Naive thymus-derived CD4-positive, alpha-beta T cell (primary cell): ENCODE results near the gene TMEM132D. TPM values are rescaled to one million over a fixed set of nuclear protein-coding genes. Genes with fewer than 3 reads are reported as not detected.

ENCODE experiments used
- ATAC-seq: fragments of 150-1000 bp; cut with Tn5 transposase; 2 replicates; pipeline ENCODE4 v1.10.0; 2021; ENCODE audit warnings: mild to moderate bottlenecking, moderate library complexity
- CTCF ChIA-PET: fragments of 350-600 bp; sonication (Branson Sonifier 250); formaldehyde crosslinking; loops from one replicate; lab custom pipeline; 2021; ENCODE audit warnings: antibody characterized with exemption; lab: Charles Lee
- POLR2A ChIA-PET: fragments of 350-600 bp; sonication (Branson Sonifier 250); formaldehyde crosslinking; loops from one replicate; lab custom pipeline; 2021; ENCODE audit warnings: antibody characterized with exemption, inconsistent platforms; lab: Charles Lee
- DNase-seq, 9 donors: peaks; one replicate each; pipeline versions ENCODE4 v3.0.0 to v3.0.0-alpha.2; 2020 to 2022; ENCODE audit warnings: mixed read lengths in 1 of 9
- H3K27ac ChIP-seq: one replicate; pipeline ENCODE4 v1.7.0; 2013; ENCODE audit warnings: mild to moderate bottlenecking, low read depth, low read length, moderate library complexity
- H3K27me3 ChIP-seq, 2 donors: one replicate each; pipeline ENCODE4 v1.7.0; 2013; ENCODE audit warnings: low read length in 2 of 2, mild to moderate bottlenecking in 2 of 2, moderate library complexity in 2 of 2; ENCODE audit not compliant: control insufficient read depth in 2 of 2, insufficient read depth in 2 of 2
- H3K36me3 ChIP-seq, 3 experiments: 1 replicate in 2 of 3; 2 replicates in 1 of 3; pipeline ENCODE4 v1.7.0; 2013; ENCODE audit warnings: low read length in 3 of 3, mild to moderate bottlenecking in 3 of 3, moderate library complexity in 1 of 3; ENCODE audit not compliant: insufficient read depth in 3 of 3, control insufficient read depth in 2 of 3
- H3K4me1 ChIP-seq, 2 donors: one replicate each; pipeline ENCODE4 v1.7.0; 2013; ENCODE audit warnings: low read length in 2 of 2, mild to moderate bottlenecking in 2 of 2, moderate library complexity in 1 of 2; ENCODE audit not compliant: control insufficient read depth in 2 of 2, insufficient read depth in 2 of 2
- H3K4me3 ChIP-seq: 2 replicates; pipeline ENCODE4 v1.7.0; 2013; ENCODE audit warnings: mild to moderate bottlenecking, low read length
- H3K9me3 ChIP-seq, 3 experiments: 1 replicate in 2 of 3; 2 replicates in 1 of 3; pipeline ENCODE4 v1.7.0; 2013; ENCODE audit warnings: low read length in 3 of 3; ENCODE audit not compliant: control insufficient read depth in 2 of 3
- H3K27ac Mint-ChIP-seq, 9 donors: one replicate each; pipeline ENCODE4 v1.8.0; 2020 to 2022; ENCODE audit warnings: mixed read lengths in 9 of 9, mild to moderate bottlenecking in 8 of 9, moderate library complexity in 5 of 9, inconsistent platforms in 2 of 9
- H3K27me3 Mint-ChIP-seq, 5 donors: one replicate each; pipeline ENCODE4 v1.8.0; 2021 to 2022; ENCODE audit warnings: mixed read lengths in 5 of 5, mild to moderate bottlenecking in 1 of 5
- H3K36me3 Mint-ChIP-seq, 5 donors: one replicate each; pipeline ENCODE4 v1.8.0; 2020 to 2022; ENCODE audit warnings: mixed read lengths in 5 of 5, mild to moderate bottlenecking in 3 of 5, inconsistent platforms in 1 of 5
- H3K4me1 Mint-ChIP-seq, 7 donors: one replicate each; pipeline ENCODE4 v1.8.0; 2020 to 2022; ENCODE audit warnings: mixed read lengths in 7 of 7, mild to moderate bottlenecking in 3 of 7, inconsistent platforms in 1 of 7
- H3K4me3 Mint-ChIP-seq, 10 donors: one replicate each; pipeline ENCODE4 v1.8.0; 2020 to 2022; ENCODE audit warnings: mild to moderate bottlenecking in 10 of 10, mixed read lengths in 10 of 10, moderate library complexity in 6 of 10, inconsistent platforms in 2 of 10
- H3K9me3 Mint-ChIP-seq, 11 donors: one replicate each; pipeline ENCODE4 v1.8.0; 2020 to 2022; ENCODE audit warnings: mixed read lengths in 11 of 11, mild to moderate bottlenecking in 4 of 11, inconsistent platforms in 1 of 11, moderate library complexity in 1 of 11
- intact Hi-C, 2 donors: fragments of 100-400 bp; cut with micrococcal nuclease; formaldehyde crosslinking; loops; one replicate each; pipeline ENCODE4 v1.15.1; 2023
- polyA plus RNA-seq, 2 donors: library from polyadenylated mRNA; unstranded; fragments of 300-500 nt; fragmentation: Illumina TruSeq; gene quantifications; one replicate each; pipeline ENCODE4 v1.2.3, GENCODE V29; 2021
- total RNA-seq, 6 experiments: library from RNA in 5 of 6; stranded (reverse) in 5 of 6; gene quantifications; 1 replicate in 5 of 6; 2 replicates in 1 of 6; pipeline ENCODE4 v1.2.3 and lab custom pipeline; 2021 to 2026

The TMEM132D gene
- total and polyA plus RNA-seq, 7 experiments from 2014 or later, result not detected

DNA sequence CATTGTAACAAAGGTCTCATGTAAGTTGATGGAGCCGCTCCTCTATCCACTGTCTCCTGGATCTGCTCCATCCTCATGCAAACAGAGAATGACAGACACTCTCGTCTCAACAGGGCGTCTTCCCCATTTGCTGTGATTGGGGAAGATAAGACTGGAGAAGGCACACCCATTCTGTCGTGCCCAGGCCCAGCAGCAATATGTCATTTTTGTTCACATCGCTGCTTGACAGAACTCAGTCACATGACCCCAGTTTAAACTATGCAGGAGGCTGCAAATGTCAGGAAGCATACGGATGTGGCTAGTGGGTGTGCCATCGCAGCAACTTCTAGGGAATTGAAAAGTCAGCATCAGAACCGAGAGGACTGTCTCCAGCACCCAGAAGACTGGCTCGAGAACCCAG is 290.5 kb downstream of the TMEM132D start:
- H3K36me3 Mint-ChIP-seq, result peaks cover 0 to 3% (median 0%) of the 10 kb centered on the region in 5 donors
- Histone ChIP-seq H3K27me3 (no peaks in the 10 kb centered on the region), H3K36me3 (no peaks in the 10 kb centered on the region), H3K4me1 (no peaks in the 10 kb centered on the region), H3K4me3 (no peak overlapping the region), H3K27ac (no peak overlapping the region), H3K9me3 (no peaks in the 10 kb centered on the region)
- ATAC-seq (no peak), DNase-seq (no peak)
- H3K9me3 Mint-ChIP-seq, result peaks cover 0 to 34% (median 4%) of the 10 kb centered on the region in 11 donors
- no peaks in the 10 kb centered on the region for H3K27me3 Mint-ChIP-seq
- CTCF ChIA-PET, result no interaction called here
- intact Hi-C loops, result no loop called here
- H3K4me1 Mint-ChIP-seq, result no peaks in the 10 kb centered on the region
- POLR2A ChIA-PET, result no interaction called here
- H3K27ac Mint-ChIP-seq, result no peak overlapping the region
- H3K4me3 Mint-ChIP-seq, result no peak overlapping the region

DNA sequence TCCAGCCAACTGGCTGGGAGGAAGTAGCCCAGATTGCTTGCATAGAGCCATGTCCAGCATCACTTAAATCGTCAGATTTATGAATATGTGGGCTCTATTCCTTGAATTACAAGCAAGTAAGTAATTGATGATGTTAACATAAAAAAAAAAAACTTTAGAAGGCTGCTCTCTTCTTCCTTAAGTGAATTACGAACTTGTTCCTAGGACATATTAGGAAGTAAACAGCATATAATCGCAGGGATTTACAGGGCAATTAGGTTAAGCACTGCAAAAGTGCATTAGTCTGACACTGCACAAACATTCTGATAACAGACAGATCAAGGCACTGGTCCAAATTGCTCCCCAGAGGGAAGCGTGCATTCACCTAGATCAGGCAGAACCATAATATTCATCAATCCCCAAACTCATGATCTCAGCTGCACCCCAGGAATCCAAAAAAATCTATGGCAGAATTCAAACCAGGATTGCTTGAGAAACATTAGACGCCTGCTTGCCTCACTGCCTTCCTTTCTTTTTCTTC is 293.2 kb downstream of the TMEM132D start:
- peaks cover 0 to 16% (median 4%) of the 10 kb centered on the region in 11 donors for H3K9me3 Mint-ChIP-seq
- peaks cover 0 to 3% (median 0%) of the 10 kb centered on the region in 5 donors for H3K36me3 Mint-ChIP-seq
- no peaks in the 10 kb centered on the region for H3K9me3 ChIP-seq
- no peaks in the 10 kb centered on the region for H3K4me1 Mint-ChIP-seq
- POLR2A ChIA-PET, result no interaction called here
- ATAC-seq (no peak), DNase-seq (no peak)
- intact Hi-C loops, result no loop called here
- no peak overlapping the region for H3K4me3 ChIP-seq
- no peaks in the 10 kb centered on the region for H3K27me3 ChIP-seq
- H3K27ac ChIP-seq, result no peak overlapping the region
- H3K4me1 ChIP-seq, result no peaks in the 10 kb centered on the region
- H3K36me3 ChIP-seq, result no peaks in the 10 kb centered on the region
- H3K27me3 Mint-ChIP-seq, result no peaks in the 10 kb centered on the region
- H3K4me3 Mint-ChIP-seq, result no peak overlapping the region
- H3K27ac Mint-ChIP-seq, result no peak overlapping the region
- CTCF ChIA-PET, result no interaction called here

DNA sequence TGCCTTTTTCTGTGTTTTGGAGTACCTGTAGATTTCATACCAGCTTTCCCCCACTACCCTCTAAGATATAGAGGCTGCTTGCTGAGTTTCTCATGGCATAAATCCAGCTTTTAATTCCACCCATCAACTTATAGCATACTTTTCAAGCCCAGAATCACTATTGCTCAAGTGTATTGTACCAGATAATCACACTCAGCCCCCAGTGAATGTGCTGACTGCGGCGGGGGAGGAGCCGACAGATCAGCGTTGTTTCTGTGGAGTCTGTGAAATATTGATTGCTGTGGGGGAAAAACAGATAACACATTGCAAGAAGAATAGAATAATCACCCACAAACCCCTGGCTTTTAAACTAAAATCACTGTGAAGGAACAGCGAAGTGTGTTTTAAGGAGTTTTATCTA is 296.1 kb downstream of the TMEM132D start:
- Histone ChIP-seq H3K27ac (no peak overlapping the region), H3K4me3 (no peak overlapping the region), H3K27me3 (no peaks in the 10 kb centered on the region), H3K9me3 (no peaks in the 10 kb centered on the region), H3K36me3 (no peaks in the 10 kb centered on the region), H3K4me1 (no peaks in the 10 kb centered on the region)
- ATAC-seq (no peak), DNase-seq (no peak)
- no peaks in the 10 kb centered on the region for H3K27me3 Mint-ChIP-seq
- intact Hi-C loops, result no loop called here
- no peak overlapping the region for H3K27ac Mint-ChIP-seq
- H3K36me3 Mint-ChIP-seq, result peaks cover 0 to under 1% (median 0%) of the 10 kb centered on the region in 5 donors
- H3K9me3 Mint-ChIP-seq, result peaks cover 0 to 6% (median 0%) of the 10 kb centered on the region in 11 donors
- ChIA-PET POLR2A (no interaction called here), CTCF (no interaction called here)
- no peaks in the 10 kb centered on the region for H3K4me1 Mint-ChIP-seq
- no peak overlapping the region for H3K4me3 Mint-ChIP-seq

DNA sequence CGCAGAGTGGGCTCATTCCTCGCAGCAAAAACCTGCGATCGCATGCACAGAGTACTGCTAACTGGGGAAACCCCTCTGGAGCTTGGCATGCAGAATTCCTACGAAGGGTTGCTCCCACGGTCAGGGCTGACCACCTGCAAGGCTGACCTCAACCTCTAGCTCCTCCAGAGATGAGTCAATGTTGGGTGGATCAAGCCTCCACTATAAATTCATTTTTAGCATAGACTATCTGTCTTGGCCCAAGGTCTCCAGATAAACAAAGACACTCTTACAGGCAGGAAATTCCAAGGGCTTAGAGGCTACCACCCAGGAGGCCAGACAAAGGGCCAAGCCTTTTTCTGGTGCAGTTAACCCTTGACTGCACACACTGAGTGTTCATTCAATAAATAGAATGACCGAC is 296.5 kb downstream of the TMEM132D start:
- Histone ChIP-seq H3K36me3 (no peaks in the 10 kb centered on the region), H3K9me3 (no peaks in the 10 kb centered on the region), H3K4me3 (no peak overlapping the region), H3K4me1 (no peaks in the 10 kb centered on the region), H3K27me3 (no peaks in the 10 kb centered on the region), H3K27ac (no peak overlapping the region)
- Mint-ChIP-seq H3K4me3 (no peak overlapping the region), H3K9me3 (peaks cover 0 to 9% (median 0%) of the 10 kb centered on the region in 11 donors), H3K4me1 (no peaks in the 10 kb centered on the region), H3K27me3 (no peaks in the 10 kb centered on the region), H3K36me3 (no peaks in the 10 kb centered on the region), H3K27ac (no peak overlapping the region)
- no peak for ATAC-seq
- intact Hi-C loops, result no loop called here
- POLR2A ChIA-PET, result no interaction called here
- CTCF ChIA-PET, result no interaction called here
- DNase-seq, result no peak

DNA sequence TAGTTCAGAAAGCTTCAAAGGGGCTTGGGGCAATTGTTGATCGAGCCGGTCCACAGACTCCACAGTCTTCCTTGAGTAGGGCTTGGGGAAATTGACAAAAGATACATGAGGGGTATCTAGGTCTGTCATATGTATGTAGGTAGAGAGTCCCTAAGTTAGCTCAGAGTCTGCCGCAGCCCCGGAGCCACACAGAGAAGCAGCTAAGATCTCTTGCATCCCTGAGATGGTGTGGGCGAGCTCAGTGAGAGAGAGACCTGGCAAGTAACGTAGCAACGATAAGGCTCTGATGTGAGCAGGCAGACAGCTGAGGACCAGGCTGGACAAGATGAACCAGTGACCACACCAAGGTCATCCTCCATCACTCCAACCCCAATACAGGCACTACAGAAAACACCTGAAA is 297.6 kb downstream of the TMEM132D start:
- intact Hi-C loops, result no loop called here
- H3K9me3 ChIP-seq, result no peaks in the 10 kb centered on the region
- POLR2A ChIA-PET, result no interaction called here
- no peaks in the 10 kb centered on the region for H3K36me3 ChIP-seq
- Mint-ChIP-seq H3K36me3 (no peaks in the 10 kb centered on the region), H3K4me1 (no peaks in the 10 kb centered on the region), H3K27me3 (no peaks in the 10 kb centered on the region), H3K9me3 (peaks cover 0 to 9% (median 0%) of the 10 kb centered on the region in 11 donors), H3K27ac (no peak overlapping the region), H3K4me3 (no peak overlapping the region)
- DNase-seq (no peak), ATAC-seq (no peak)
- no peaks in the 10 kb centered on the region for H3K4me1 ChIP-seq
- no peaks in the 10 kb centered on the region for H3K27me3 ChIP-seq
- CTCF ChIA-PET, result no interaction called here
- H3K4me3 ChIP-seq, result no peak overlapping the region
- H3K27ac ChIP-seq, result no peak overlapping the region

DNA sequence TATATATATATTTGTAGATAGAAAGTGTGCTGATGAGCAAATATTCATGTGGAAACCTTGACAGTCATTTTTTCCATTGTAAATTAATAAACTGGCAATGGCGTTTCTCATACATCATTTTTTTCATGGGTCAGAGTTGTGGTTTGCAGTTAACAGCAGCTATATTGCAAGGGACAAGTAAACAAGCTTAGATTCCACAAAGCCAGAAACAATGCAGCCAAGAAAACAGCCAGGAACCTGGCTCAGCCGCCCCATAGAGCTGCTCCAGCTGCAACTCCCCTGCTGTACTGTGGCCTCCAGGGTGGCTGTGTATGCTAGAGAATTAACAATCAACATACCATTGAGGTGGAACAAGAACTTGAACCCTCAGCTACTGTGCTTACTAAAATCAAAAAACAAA is 298.2 kb downstream of the TMEM132D start:
- no peaks in the 10 kb centered on the region for H3K27me3 Mint-ChIP-seq
- H3K36me3 Mint-ChIP-seq, result no peaks in the 10 kb centered on the region
- no peak overlapping the region for H3K4me3 ChIP-seq
- no peak overlapping the region for H3K27ac ChIP-seq
- H3K27me3 ChIP-seq, result no peaks in the 10 kb centered on the region
- H3K9me3 ChIP-seq, result peaks cover 0 to 3% (median 0%) of the 10 kb centered on the region in 3 experiments
- H3K4me1 ChIP-seq, result no peaks in the 10 kb centered on the region
- ATAC-seq, result no peak
- H3K4me3 Mint-ChIP-seq, result no peak overlapping the region
- H3K27ac Mint-ChIP-seq, result no peak overlapping the region
- DNase-seq, result no peak
- intact Hi-C loops, result no loop called here
- CTCF ChIA-PET, result no interaction called here
- peaks cover 0 to 9% (median 0%) of the 10 kb centered on the region in 11 donors for H3K9me3 Mint-ChIP-seq
- no peaks in the 10 kb centered on the region for H3K36me3 ChIP-seq
- H3K4me1 Mint-ChIP-seq, result no peaks in the 10 kb centered on the region
- POLR2A ChIA-PET, result no interaction called here

DNA sequence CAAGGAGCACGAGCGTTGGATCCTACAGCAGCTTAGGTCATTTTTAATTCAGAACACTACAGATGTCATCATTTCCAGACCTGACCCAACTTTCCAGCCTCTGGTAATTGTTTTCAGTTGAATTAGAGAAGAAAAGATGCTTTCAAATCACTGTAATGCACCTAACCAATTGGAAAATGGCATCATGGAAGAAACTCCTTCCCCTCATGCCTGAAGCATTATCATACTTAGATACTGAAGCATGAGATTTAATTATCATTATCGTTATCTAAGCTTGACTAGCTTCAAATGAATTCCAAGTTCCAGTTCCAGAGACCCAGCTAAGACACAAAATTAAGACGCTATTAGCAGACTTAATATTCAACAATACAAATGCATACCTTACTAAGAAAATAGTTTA is 299.3 kb downstream of the TMEM132D start:
- Histone ChIP-seq H3K27ac (no peak overlapping the region), H3K36me3 (no peaks in the 10 kb centered on the region), H3K4me3 (no peak overlapping the region), H3K9me3 (peaks cover 0 to 4% (median 0%) of the 10 kb centered on the region in 3 experiments), H3K27me3 (no peaks in the 10 kb centered on the region), H3K4me1 (no peaks in the 10 kb centered on the region)
- H3K27me3 Mint-ChIP-seq, result no peaks in the 10 kb centered on the region
- no peak for ATAC-seq
- POLR2A ChIA-PET, result no interaction called here
- intact Hi-C loops, result no loop called here
- no peaks in the 10 kb centered on the region for H3K36me3 Mint-ChIP-seq
- H3K4me1 Mint-ChIP-seq, result no peaks in the 10 kb centered on the region
- no peak overlapping the region for H3K27ac Mint-ChIP-seq
- DNase-seq, result no peak
- no peak overlapping the region for H3K4me3 Mint-ChIP-seq
- CTCF ChIA-PET, result no interaction called here
- peaks cover 0 to 9% (median 2%) of the 10 kb centered on the region in 11 donors for H3K9me3 Mint-ChIP-seq
